GM19328 (cell line): ENCODE results near the gene CHID1.

Experiments
- ATAC-seq: cut with Tn5 transposase; IDR thresholded peaks from one replicate; pipeline ENCODE4 v1.9.1; 2021; ENCODE audit warnings: mild to moderate bottlenecking, moderate library complexity; ENCODE audit not compliant: unreplicated experiment

CHID1 gene

GRCh38 chr11:867856-868358 lies 42.7 kb downstream of the CHID1 start:
- no peak for ATAC-seq

DNA sequence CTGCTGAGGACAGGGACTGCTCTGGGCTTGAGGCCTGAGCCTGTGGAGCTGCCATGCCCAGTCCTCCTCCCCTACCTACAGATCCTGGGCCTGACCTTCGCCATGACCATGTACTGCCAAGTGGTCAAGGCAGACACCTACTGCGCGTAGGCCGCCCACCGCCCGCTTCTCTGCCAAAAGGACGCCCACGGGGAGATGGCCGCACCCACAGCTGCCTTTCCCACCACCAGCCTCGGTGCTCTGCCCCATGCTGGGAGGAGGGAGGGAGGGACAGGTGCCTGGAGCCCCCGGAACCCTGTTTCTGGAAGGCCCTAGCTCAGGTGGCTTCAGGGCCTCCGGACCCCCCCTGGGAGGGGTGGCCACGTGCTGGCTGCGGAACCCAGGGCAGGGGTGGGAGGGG lies 44.1 kb downstream of the CHID1 start:
- ATAC-seq = no peak

GRCh38 chr11:865462-866430 lies 44.9 kb downstream of the CHID1 start:
- ATAC-seq = no peak

DNA sequence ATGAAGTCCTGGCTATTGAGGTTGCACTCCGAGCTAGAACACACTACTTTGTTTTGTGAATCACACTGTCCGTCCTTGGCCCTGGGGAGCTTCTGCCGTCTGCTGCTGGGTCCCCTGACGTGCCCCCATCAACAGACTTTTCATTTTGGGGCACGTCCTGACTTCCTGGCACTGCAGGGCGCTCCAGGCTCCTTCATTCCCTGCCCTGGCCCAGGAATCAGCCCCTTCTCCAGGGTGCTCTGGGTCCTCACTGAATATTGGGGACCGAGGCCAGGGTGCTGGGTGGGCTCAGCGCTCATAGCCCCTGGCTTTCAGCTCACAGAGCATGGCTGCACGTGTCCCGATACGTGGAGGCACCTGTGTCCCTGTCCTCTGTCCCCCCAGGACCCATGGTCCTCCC lies 45.7 kb downstream of the CHID1 start:
- no peak for ATAC-seq

GRCh38 chr11:863910-864827 lies 46.4 kb downstream of the CHID1 start:
- no peak for ATAC-seq

GRCh38 chr11:863023-863909 lies 47.3 kb downstream of the CHID1 start:
- ATAC-seq = no peak

DNA sequence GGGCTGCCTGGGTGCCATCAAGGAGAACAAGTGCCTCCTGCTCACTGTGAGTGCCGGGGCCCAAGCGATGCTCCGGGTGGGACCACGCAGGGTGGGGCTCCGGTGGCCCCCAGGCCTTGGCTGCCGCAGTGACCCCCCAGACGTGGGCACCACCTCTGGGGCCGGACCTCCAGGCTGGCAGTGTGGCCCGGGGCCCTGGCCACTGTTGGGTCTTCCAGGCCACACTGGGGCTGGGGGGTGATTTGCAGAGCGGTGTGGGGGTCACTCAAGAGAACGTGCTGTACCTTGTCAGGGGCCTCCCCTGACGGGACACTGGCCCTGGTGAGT lies 48.0 kb downstream of the CHID1 start:
- no peak for ATAC-seq

DNA sequence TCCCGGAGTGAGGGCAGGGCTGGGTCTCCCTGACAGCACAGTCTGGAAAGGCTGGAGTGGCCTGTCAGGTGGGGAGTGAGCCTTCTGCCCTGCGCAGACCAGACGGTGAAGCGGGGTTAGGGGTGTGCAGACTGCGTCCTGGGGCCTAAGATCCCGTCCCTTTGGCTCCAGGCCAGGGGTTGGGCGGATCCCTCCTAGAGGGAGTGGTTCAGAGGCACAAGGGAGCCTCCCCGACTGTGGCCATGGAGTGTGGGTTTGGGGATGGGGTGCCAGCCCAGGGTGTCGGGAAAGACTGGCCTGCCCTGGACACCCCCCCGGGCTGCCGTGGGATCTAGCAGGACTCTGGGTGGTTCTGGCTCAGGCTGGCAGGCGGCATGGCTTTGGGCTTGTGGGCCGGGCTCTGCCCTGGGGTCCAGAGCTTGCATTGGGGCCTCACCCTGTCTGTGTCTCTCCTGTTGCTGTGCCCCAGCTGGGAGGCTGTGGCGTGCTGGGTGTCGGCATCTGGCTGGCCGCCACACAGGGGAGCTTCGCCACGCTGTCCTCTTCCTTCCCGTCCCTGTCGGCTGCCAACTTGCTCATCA lies 48.4 kb downstream of the CHID1 start:
- no peak for ATAC-seq

DNA sequence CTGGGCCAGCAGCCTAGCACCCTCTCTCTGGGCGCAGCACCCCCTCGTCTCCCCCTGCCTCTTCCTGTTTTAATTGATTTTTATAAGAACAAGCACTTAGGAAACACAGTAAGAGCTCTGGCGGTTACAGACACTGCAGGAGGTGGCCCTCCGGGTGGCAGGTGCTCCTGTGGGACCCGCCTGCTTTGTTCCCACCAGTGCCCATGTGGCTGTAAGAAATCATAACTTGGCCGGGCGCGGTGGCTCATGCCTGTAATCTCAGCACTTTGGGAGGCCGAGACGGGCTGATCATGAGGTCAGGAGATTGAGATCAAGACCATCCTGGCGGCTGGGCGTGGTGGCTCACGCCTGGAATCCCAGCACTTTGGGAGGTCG lies 49.5 kb downstream of the CHID1 start:
- no peak for ATAC-seq

DNA sequence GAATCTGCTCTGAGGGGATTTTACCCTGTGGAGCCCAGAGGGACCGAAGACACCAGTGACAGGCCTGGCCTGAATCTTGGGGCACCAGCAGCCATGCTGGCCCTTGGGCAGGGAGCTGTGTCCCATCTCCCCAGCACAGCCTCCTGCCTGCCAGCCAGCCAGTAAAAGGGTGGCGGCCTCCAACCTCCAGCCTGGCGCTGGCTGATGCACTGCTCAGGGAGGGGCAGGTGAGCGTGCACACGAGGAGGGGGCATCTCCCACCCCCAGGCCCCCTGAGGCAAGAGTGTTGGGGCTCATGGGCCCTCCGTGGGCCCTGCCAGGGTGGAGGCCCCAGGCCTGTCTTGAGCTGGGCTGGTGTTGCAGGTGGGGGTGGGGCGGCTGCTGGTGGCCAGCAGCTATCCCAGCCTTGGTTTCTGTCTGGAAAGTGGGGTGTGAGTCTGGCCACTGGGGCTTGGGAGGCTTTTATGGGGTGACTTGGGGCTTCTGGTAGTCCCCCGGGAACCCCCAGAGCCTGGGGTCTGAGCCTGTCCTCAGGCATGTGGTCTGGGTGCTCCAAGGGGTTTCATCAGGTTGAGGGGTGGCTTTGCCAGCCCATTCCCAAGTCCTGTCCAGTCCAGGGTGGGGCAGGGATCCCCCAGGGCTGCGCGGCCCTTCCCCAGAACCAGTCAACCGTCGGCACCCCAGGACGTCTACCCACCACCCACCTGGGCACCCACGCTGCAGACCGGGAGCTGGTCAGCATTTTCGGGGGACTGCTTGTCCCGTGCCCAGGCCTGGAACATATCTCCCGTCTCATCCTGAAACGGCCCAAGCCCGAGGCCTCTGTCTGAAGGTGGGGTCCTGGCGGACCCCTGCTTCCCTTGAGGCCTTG lies 50.1 kb downstream of the CHID1 start:
- ATAC-seq = no peak

DNA sequence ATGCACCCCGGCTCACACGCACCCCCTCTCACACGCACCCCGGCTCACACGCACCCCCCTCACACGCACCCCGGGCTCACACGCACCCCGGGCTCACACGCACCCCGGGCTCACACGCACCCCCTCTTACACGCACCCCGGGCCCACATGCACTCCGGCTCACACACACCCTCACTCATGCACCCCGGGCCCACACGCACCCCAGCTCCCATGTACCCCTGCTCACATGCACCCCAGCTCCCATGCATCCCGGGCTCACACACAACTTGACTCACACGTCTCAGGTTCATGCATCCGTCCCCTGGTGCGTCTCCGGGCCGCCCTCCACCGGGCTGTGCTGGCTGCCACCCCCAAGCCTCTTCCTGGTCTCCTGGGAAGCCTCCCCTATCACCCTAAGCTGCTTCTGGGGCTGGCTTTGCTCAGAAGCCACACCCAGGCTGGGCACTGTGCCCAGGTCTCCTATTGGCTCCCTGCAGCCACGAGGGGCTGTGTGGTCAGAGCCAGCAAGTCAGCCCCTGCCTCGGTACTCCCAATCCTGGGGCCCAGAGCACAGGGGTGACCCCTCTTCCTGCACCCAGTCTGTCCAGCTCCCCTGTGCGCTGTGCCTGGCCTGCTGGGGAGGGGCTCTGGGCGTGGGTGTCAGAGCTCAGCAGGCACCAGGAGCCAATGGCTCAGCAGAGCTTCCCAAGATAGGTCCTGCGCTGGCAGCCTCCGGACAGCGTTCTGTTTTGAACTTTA lies 51.0 kb downstream of the CHID1 start:
- no peak for ATAC-seq

GRCh38 chr11:858762-859339 lies 51.8 kb downstream of the CHID1 start:
- ATAC-seq = no peak

GRCh38 chr11:858053-858761 lies 52.4 kb downstream of the CHID1 start:
- ATAC-seq = no peak

GRCh38 chr11:856397-856796 lies 54.2 kb downstream of the CHID1 start:
- no peak for ATAC-seq

DNA sequence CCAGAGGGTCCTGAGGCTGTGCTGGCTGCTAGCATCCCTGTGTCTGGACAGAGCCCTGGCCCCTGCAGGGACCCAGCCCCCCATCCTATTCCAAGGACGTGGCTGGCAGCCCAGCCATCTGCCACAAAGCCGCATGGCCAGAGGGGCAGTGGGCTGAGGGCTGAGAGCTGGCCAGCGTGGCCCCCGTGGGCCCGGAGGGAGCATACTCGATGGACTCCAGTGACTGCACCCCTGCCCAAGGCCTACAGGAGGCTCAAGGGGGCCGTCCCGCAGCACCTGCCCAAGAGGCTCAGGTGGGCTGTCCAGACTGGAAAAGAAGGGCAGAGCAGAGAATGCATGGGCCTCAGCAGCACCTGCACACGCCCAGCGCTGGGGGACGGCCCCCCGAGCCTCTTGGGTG lies 54.8 kb downstream of the CHID1 start:
- ATAC-seq = no peak

GRCh38 chr11:855330-855674 lies 55.3 kb downstream of the CHID1 start:
- ATAC-seq = no peak

DNA sequence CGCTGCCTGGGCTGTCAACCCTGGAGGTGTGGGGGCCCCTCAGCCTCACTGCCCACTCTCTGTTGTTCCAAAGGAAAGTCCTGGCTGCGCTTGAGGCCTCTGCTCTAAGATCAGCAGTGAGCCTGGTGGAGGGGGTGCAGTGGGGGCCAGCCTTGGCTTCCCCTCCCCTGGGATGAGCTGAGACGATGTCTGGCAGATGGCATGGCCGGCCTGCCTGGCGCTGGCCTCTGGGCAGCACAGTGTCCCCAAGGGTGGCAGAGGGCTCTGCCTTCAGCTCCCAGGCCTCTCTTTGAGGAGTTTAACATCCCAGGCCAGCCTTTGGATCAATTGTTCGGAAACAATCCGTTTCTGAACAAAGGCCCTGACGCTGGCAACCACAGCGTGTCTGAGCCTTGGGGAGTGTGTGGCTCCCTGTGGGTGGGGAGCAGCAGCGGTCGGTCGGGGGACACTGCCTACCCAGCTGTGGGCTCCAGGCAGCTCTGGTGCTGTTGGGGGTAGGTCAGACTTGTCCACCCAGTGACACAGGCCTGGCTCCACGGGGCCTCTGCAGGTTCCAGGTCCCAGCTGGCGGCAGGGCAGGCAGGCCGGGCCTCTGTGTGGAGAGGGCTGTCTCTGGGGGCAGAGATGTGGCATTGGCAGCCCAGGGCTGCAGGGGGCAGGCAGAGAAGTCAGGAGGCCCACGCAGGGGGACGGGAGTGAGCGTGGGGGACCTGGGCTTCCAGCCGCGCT lies 55.8 kb downstream of the CHID1 start:
- no peak for ATAC-seq
